ENCODE data around the gene TRPM2. TPM values are rescaled to one million over a fixed set of nuclear protein-coding genes. Genes with fewer than 3 reads are reported as not detected.
"Not testable (repeated sequence)": the region's sequence is repeated elsewhere in the genome, so short reads cannot be mapped to it uniquely, and the experiment has no call there.

The TRPM2 gene
- total RNA-seq, 1 donor from 2014 or later = 1.9 TPM

- DNase-seq (no peak), ATAC-seq (ENCODE audit: poor library complexity) (no peak)
- intact Hi-C loops (cut with DNase I) = no loop called here
Measured at GRCh38 chr21:44379991-44380865, 26.8 kb downstream of the TRPM2 start.

DNA sequence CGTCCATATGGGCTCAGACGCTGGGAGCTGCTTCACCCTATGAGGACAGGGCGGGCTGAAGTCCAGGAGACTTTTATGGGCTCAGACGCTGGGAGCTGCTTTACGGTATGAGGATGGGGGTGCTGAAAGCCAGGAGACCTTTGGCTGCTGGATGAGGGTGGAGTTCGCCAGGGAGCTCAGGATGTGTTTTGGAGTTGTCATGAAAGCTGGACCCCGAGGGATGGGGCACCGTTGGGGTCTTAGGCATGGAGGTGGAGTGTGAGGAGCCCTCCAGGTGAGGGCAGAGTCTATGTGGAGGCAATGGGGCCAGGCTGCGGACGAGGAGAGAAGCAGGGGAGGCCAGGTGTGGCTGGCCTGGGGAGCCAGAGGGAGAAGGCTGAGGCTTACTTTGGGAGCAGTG lies 27.5 kb downstream of the TRPM2 start:
- ATAC-seq (ENCODE audit: poor library complexity) (no peak), DNase-seq (no peak)
- intact Hi-C loops (cut with DNase I) = no loop called here

- DNase-seq (no peak), ATAC-seq (ENCODE audit: poor library complexity) (no peak)
- intact Hi-C loops (cut with DNase I) = no loop called here
Measured at GRCh38 chr21:44381874-44382273, 28.5 kb downstream of the TRPM2 start.

GRCh38 chr21:44382536-44382935 lies 29.1 kb downstream of the TRPM2 start:
- DNase-seq (no peak), ATAC-seq (ENCODE audit: poor library complexity) (no peak)
- intact Hi-C loops (cut with DNase I) = no loop called here

GRCh38 chr21:44383216-44383615 lies 29.8 kb downstream of the TRPM2 start:
- no peak for ATAC-seq (ENCODE audit: poor library complexity)
- intact Hi-C loops (cut with DNase I) = no loop called here
- DNase-seq = no peak

DNA sequence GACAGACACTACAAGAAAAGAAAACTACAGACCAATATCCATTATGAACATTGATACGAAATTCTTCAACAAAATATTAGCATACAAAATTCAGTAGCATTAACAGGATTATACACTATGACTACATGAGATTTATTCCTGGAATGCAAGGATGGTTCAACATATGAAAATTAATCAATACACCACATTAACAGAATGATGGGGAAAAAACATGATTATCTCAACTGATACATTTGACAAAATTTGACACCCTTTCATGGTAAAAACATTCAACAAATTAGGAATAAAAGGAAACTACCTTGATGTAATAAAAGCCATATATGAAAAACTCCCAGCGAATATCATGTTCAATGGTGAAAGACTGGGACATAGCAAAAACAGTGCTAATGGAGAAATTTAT lies 31.5 kb downstream of the TRPM2 start:
- no peak for ATAC-seq (ENCODE audit: poor library complexity)
- no peak for DNase-seq
- intact Hi-C loops (cut with DNase I) = no loop called here

DNA sequence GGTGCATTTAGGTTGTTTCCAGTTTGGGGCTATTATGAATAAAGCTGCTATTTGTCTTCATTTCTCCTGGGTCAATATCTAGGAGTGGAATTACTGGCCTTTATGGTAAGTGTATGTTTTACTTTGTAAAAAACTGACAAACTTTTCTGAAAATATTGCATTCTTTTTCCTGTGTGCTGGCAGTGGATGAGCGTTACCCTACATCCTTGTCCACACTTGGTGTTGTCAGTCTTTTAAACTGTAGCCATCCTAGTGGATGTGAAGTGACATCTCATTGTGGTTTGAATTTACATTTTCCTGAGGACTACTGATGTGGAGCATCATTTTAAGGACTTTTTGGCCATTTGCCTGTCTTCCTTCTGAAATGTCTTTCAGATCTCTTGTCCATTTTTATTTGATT lies 35.9 kb downstream of the TRPM2 start:
- intact Hi-C loops (cut with DNase I) = no loop called here
- ATAC-seq (ENCODE audit: poor library complexity) (no peak), DNase-seq (no peak)

GRCh38 chr21:44390886-44391285 lies 37.5 kb downstream of the TRPM2 start:
- intact Hi-C loops (cut with DNase I) = no loop called here
- DNase-seq (no peak), ATAC-seq (ENCODE audit: poor library complexity) (no peak)

DNA sequence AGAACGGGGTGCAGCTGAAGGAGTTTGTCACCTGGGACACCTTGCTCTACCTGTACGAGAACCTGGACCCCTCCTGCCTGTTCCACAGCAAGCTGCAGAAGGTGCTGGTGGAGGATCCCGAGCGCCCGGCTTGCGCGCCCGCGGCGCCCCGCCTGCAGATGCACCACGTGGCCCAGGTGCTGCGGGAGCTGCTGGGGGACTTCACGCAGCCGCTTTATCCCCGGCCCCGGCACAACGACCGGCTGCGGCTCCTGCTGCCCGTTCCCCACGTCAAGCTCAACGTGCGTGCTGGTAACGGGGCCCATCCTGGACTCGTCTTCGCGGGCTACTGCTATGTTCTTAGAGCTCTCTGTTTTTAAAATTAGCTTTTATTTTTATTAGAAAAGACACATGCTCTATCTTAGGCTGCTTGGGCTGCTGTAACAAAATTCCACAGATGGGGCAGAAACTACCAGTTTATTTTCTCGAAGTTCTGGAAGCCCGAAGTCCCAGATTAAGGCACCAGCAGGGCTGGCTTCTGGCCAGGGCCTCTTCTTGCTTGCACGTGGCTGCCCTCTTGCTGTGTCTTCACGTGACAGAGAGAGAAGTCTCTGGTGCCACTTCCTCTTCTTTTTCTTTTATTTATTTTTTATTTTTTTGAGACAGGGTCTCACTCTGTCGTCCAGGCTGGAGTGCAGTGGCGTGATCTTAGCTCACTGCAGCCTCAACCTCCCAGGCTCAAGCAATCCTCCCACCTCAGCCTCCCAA lies 38.1 kb downstream of the TRPM2 start:
- ATAC-seq (ENCODE audit: poor library complexity) (peak; percentile 46), DNase-seq (peak; percentile 87)
- intact Hi-C loops (cut with DNase I) = no loop called here

DNA sequence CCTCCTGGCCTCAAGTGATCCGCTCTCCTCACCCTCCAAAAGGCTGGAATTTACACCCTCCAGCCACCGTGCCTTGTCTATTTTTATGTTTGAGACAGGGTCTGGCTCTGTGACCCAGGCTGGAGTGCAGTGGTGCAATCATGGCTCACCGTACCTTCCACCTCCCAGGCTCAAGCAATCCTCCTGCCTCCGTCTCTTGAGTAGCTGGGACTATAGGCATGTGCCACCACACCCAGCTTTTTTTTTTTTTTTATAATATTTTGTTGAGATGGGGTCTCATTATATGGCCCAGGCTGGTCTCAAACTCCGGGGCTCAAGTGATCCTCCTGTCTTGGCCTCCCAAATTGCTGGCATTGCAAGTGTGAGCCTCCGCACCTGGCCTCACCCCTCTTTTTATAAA lies 38.8 kb downstream of the TRPM2 start:
- ATAC-seq (ENCODE audit: poor library complexity) (no peak), DNase-seq (no peak)
- intact Hi-C loops (cut with DNase I) = no loop called here

DNA sequence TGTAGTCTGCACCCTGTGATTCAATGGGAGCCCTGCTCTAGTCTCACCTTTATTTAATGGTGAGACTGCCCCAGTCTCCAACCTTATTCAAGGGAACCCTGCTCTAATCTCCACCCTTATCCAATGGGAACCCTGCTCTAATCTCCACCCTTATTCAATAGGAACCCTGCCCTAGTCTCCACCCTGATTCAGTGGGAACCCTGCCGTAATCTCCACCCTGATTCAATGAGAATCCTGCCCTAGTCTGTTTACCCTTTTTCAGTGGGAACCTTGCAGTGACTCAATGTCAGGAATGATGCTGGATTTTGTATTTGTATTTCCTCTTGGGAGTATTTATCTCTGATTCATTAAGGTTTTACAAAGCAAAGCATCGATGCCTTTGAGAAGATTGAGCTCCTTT lies 39.5 kb downstream of the TRPM2 start:
- intact Hi-C loops (cut with DNase I) = no loop called here
- DNase-seq (no peak), ATAC-seq (ENCODE audit: poor library complexity) (no peak)

GRCh38 chr21:44394733-44395132 lies 41.3 kb downstream of the TRPM2 start:
- intact Hi-C loops (cut with DNase I) = no loop called here
- DNase-seq = no peak
- no peak for ATAC-seq (ENCODE audit: poor library complexity)

GRCh38 chr21:44395260-44395659 lies 41.8 kb downstream of the TRPM2 start:
- intact Hi-C loops (cut with DNase I) = no loop called here
- no peak for DNase-seq
- ATAC-seq (ENCODE audit: poor library complexity) = no peak

DNA sequence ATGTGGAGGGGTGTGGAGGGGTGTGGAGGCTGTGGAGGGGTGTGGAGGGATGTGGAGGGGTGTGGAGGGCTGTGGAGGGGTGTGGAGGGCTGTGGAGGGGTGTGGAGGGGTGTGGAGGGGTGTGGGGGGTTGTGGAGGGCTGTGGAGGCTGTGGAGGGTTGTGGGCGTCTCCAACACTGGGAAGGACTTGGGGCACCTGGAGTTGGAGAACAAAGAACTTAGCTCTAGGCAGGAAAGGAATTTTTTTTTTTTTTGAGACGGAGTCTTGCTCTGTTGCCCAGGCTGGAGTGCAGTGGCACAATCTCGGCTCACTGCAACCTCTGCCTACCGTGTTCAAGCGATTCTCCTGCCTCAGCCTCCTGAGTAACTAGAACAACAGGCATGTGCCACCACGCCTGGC lies 43.4 kb downstream of the TRPM2 start:
- intact Hi-C loops (cut with DNase I); DNase-seq; ATAC-seq (ENCODE audit: poor library complexity): not testable (repeated sequence)

DNA sequence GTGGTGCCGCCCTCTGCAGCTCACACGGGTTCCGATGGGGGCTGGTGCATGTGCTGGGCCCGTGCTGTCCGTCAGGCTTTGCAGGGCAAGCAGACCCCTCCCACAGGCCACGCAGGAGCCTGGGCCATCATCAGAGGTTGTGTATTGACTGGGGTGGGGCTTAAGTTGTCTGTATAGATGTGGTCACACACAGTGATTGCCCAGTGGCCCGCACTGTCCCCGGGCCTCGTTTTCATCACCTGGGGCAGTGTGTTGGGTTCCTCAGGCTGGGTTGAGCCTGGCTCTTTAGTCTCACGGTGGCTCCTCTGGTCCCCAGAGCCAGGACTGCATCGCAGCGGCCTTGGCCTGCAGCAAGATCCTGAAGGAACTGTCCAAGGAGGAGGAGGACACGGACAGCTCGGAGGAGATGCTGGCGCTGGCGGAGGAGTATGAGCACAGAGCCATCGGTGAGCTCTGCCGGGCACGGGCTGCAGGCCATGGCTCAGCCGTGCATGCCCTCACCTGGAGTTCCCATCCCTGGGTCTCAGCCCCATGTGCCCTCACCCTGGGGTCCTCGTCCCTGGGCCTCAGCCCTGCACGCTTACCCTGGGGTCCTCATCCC lies 44.1 kb downstream of the TRPM2 start:
- intact Hi-C loops (cut with DNase I) = no loop called here
- ATAC-seq (ENCODE audit: poor library complexity) (no peak), DNase-seq (no peak)

DNA sequence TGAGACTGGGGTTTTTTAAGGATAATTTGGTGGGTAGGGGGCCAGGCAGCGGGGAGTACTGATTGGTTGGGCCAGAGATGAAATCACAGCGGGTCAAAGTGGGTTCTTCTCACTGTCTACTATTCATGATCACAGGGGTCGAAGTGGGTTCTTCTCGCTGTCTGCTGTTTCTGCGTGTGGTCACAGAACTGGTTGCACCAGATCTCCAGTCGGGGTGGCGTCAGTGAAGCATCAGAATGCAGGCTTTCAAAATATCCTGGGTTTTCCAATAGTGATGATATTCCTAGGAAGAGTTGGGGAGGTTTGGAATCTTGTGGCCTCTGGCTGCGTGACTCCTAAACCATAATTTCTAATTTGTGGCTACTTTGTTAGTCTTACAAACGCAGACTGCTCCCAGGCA lies 45.1 kb downstream of the TRPM2 start:
- intact Hi-C loops (cut with DNase I) = no loop called here
- ATAC-seq (ENCODE audit: poor library complexity) = no peak
- DNase-seq = no peak

- intact Hi-C loops (cut with DNase I) = no loop called here
- DNase-seq (no peak), ATAC-seq (ENCODE audit: poor library complexity) (no peak)
Measured at GRCh38 chr21:44399151-44399954, 45.9 kb downstream of the TRPM2 start.

- DNase-seq = no peak
- no peak for ATAC-seq (ENCODE audit: poor library complexity)
- intact Hi-C loops (cut with DNase I) = no loop called here
Measured at GRCh38 chr21:44399955-44400790, 46.8 kb downstream of the TRPM2 start.

Data from Right ventricle myocardium superior (tissue), 1 donor.